HG03196 (cell line): Measurements from ENCODE around the gene PLK3.
"Not testable (repeated sequence)": the region's sequence is repeated elsewhere in the genome, so short reads cannot be mapped to it uniquely, and the experiment has no call there.

Experiments
- ATAC-seq: cut with Tn5 transposase; IDR thresholded peaks from one replicate; pipeline ENCODE4 v1.9.1; 2021; ENCODE audit not compliant: unreplicated experiment

PLK3 gene

DNA sequence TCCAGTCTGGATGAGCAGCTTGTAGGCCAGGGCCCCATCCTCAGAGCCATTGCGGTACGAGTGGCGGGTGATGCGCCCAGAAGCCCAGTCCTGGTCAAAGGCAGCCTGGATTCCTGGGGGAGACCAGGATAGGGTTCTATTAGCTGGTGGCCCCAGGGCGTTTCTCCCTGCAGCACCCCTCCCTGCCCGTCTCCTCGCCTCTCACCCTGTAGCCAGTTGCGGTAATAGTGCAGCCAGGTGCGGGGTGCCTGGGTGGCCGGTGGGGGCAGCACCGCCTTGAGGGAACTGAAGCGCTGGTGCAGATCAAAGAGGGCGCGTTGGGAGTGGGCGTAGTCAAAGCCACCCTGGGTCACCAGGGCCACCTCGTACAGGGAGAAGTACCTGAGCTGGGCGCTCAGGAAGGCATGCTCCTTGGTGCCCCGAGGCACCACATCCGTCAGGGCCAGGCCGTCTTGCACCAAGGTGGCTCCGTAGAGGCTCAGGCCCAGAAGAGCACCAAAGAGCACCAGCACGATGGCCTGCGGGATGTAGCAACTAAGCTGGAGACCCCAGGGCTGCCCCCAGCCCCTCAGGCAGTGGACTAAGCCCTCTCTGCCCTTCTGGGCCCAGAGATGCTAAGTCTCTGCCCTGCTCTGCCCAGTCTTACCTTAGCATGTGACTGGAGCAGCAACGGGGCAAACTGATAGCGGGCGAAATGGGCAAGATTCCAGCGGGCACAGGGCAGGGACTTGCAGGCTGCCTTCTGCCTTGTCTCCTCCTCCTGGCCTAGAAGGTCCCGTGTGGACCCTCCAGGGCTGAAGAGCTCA lies 27.2 kb downstream of the PLK3 start:
- no peak for ATAC-seq

DNA sequence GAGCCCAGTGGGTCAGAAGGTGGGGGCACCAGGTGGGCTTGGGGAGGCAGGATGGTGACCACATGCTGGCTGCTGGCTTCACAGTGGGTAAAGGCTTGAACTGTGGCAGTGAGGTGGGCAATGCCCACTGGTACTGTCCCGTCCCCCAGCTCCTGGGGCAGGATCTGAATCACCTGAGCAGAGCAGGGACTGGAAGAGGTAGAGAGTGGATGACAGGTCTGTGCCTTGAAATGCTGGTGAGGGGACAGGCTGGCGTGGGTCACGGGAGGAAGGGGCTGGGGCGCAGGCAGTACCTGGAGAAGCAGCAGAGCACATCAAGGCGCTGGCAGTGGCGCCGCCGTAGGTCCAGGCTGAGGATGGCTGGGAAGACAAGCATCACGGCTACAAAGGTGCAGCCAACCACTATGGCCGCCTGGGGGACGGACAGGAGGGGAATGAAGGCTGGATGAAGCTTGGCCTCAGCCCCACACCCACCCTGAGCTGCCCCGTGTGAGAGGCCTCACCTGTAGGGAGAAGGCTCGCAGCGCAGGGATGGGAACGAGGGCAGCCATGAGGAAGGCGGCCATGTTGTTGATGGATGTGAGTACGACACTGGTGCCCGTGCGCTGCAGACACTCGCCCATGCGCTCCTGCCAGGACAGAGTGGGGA lies 27.9 kb downstream of the PLK3 start:
- no peak for ATAC-seq

DNA sequence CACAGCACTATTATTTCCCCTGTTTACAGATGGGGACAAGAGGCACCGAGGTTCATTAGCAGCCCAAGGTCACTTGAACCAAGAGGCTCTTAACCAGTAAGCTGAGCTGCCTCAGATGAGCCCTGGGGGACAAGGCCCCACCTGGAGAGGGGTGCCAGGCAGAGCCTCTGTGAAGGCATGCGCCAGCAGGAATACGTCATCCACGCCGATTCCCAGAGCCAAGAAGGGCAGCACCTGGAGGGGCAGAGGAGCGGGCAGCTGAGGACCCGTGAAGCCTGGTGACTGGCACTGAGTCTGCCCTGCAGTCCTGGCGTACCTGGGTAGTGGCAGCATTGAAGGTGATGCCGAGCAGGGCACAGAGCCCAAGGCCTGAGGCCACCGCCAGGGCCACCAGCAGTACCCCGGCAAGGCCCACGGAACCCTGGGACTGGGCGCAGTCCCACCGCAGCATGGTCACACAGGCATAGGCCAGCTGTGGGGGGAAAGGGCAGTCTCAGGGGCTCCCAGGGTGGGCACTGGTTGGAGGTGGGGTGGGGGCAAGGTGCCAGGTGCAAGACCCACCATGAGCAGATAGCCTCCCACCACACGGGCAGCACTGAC lies 28.8 kb downstream of the PLK3 start:
- ATAC-seq: no peak

- ATAC-seq: no peak
These were observed 29.6 kb downstream of the PLK3 start for GRCh38 chr1:44829506-44830384.

- ATAC-seq: no peak
These were observed 30.7 kb downstream of the PLK3 start for GRCh38 chr1:44830900-44831304.

DNA sequence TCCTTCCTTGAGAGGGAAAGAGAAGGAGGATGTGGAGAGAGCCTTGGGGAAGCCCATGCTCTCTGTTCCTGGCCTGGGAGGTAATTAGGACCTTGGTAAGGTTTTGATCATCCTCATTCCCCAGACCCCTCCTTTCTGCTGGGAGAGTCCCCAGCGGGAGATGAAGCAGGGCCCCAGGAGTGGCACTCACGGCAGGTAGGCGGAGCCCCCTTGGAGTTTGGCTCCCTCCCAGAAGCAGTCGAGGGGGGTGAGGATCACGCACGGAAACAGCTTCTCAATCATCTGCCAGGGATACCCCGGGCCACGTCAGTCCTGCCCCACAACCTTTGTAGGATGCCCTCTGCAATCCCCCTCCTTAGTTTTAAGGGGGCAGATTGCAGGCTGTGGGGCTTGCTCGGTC lies 31.3 kb downstream of the PLK3 start:
- ATAC-seq: no peak

- ATAC-seq: no peak
These were observed 32.0 kb downstream of the PLK3 start for GRCh38 chr1:44832056-44832705.

- no peak for ATAC-seq
These were observed 34.2 kb downstream of the PLK3 start for GRCh38 chr1:44834328-44834727.

- peak; percentile 59 for ATAC-seq
These were observed 35.8 kb downstream of the PLK3 start for GRCh38 chr1:44835738-44836675.

DNA sequence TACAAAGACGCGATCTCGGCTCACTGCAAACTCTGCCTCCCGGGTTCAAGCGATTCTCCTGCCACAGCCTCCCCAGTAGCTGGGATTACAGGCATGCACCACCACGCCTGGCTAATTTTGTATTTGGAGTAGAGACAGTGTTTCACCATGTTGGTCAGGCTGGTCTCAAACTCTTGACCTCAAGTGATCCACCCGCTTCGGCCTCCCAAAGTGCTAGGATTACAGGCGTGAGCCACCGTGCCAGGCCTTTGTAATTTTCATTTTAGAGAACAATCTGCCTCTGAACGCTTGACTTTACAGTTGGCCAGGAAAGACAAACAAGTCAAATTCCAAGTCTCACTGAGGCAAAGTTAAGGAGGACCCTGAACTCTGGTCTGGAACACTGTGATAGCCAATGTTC lies 38.1 kb downstream of the PLK3 start:
- ATAC-seq: not testable (repeated sequence)

- ATAC-seq: no peak
These were observed 39.4 kb downstream of the PLK3 start for GRCh38 chr1:44839576-44839975.

GRCh38 chr1:44842486-44842861 lies 42.3 kb downstream of the PLK3 start:
- no peak for ATAC-seq

DNA sequence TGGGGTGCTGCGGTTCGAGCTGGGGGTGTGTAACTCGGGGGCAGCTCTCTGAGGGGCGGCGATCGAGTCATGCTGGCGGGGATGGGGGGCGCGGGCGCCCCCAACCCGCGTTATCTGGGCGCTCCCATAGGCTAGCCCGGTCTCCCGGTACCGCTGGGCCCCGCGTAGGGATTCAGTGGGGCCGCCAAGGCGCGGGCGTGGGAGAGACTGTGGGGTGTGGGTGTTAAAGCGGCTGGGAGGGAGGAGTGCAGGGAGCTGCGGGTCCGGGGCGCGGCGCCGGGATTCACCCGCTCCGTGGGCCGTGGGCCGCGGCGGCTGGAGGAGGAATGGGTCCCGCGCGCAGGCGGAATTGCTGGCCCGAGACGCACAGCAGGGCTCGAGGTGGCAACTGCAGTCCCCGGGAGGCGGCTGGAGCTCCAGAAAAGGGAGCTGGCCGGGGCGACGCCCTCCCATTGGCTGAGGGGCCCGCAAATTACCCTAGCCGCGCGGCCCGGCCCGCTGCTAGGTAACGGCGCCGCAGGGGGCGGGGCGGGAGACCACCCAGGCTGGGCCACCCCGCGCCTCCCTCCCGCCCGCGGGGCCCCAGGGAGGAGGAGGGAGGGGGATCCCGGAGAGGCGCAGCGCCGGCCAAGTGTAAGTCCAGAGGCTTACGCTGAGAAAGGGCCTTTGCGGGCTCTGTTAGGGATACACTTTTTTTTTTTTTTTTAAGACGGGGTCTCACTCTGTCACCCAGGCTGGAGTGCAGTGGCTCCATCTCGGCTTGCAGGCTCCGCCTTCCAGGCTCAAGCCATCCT lies 42.9 kb downstream of the PLK3 start, which contains the start of gene PTCH2:
Gene PTCH2 (minus strand): TSS at position 392 of the 794 bp plus-strand sequence. CDS start 321 bp downstream, at position 71.
- ATAC-seq: no peak

DNA sequence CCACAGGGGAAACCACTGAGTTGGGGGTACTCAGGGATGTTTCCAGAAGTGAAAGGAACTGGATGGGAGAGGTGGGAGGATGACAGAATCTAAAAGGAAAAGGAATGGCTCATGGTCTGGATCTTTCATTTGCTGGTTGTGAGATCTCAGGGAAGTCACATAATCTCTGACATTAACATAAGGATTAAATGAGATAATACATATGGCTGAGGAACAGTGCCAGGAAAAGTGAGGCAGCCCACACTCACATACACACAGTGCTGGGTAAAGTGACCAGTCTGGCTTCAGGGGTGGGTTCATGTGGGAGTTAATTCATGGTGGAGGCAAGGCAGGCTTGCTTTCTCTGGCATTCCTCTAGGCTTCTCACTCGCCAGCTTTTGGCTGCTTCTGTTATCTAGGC lies 46.8 kb downstream of the PLK3 start:
- ATAC-seq: no peak

GRCh38 chr1:44847845-44848244 lies 47.7 kb downstream of the PLK3 start:
- ATAC-seq: no peak

GRCh38 chr1:44848456-44849181 lies 48.4 kb downstream of the PLK3 start:
- ATAC-seq: no peak

- ATAC-seq: no peak
These were observed 49.5 kb downstream of the PLK3 start for GRCh38 chr1:44849575-44850132.

- ATAC-seq: no peak
These were observed 51.1 kb downstream of the PLK3 start for GRCh38 chr1:44851308-44851707.
